HCT116 (cell line): Measurements from ENCODE around the gene MED16. TPM values are rescaled to one million over a fixed set of nuclear protein-coding genes. Genes with fewer than 3 reads are reported as not detected.

Experiments used
- ATAC-seq: fragments of 200-7000 bp; cut with Tn5 transposase; 2 replicates; pipeline ENCODE4 v1.9.1; 2020; ENCODE audit warnings: mild to moderate bottlenecking, moderate library complexity
- BruUV-seq: library from RNA; stranded (reverse); fragments of 400-500 nt; replicated peaks from 2 replicates; lab custom pipeline; 2021; lab: Mats Ljungman, UMichigan
- CTCF ChIA-PET: fragments of 300-600 bp; sonication (Branson Sonifier 250); formaldehyde crosslinking; loops from one replicate; lab custom pipeline; 2021; ENCODE audit warnings: antibody characterized with exemption; lab: Charles Lee
- POLR2A ChIA-PET: fragments of 300-600, 350-600 bp; sonication (Branson Sonifier 250); formaldehyde crosslinking; loops from one replicate; lab custom pipeline; 2021; ENCODE audit warnings: antibody characterized with exemption; lab: Charles Lee
- RAD21 ChIA-PET, 2 experiments: fragments of 300-600 bp; sonication (Branson Sonifier 250); formaldehyde crosslinking; loops; one replicate each; lab custom pipeline; 2023; ENCODE audit warnings: low total read pairs in 2 of 2; ENCODE audit not compliant: uncharacterized antibody in 2 of 2, unreplicated experiment in 2 of 2, low non-redundant PET in 1 of 2; lab: Charles Lee
- DNase-seq: peaks from one replicate; pipeline ENCODE4 v3.0.0-alpha.2; 2010; ENCODE audit warnings: low read depth, low spot score
- H2AFZ ChIP-seq: fragments of 200-600 bp; shearing (Covaris generic), sonication (generic); 2 replicates; pipeline ENCODE4 v1.6.1; 2017; ENCODE audit warnings: low read depth, mixed run types, mixed read lengths, antibody characterized with exemption, low read length; ENCODE audit not compliant: poor library complexity, severe bottlenecking
- H3K27ac ChIP-seq: 2 replicates; pipeline ENCODE4 v1.5.1; 2012; ENCODE audit warnings: low read depth, low read length
- H3K27me3 ChIP-seq: fragments of 200-600 bp; sonication (generic); 2 replicates; pipeline ENCODE4 v1.6.1; 2016; ENCODE audit warnings: mixed run types, low read length, mixed read lengths; ENCODE audit not compliant: insufficient read depth
- H3K36me3 ChIP-seq, 2 experiments: fragments of 200-500 bp in 1 of 2; fragments of 200-600 bp in 1 of 2; sonication (Bioruptor generic) in 1 of 2; sonication (generic) in 1 of 2; 2 replicates each; pipeline versions ENCODE4 v1.5.1 to v1.6.1; 2014 to 2016; ENCODE audit warnings: low read length in 2 of 2, inconsistent platforms in 1 of 2, mixed read lengths in 1 of 2, mixed run types in 1 of 2; ENCODE audit not compliant: insufficient read depth in 2 of 2, control insufficient read depth in 1 of 2
- H3K4me1 ChIP-seq, 2 experiments: fragments of 200-600 bp in 1 of 2; sonication (generic) in 1 of 2; 2 replicates each; pipeline versions ENCODE4 v1.5.1 to v1.6.1; 2012 to 2017; ENCODE audit warnings: low read length in 2 of 2, inconsistent platforms in 1 of 2, mild to moderate bottlenecking in 1 of 2, mixed read lengths in 1 of 2, mixed run types in 1 of 2, moderate library complexity in 1 of 2; ENCODE audit not compliant: insufficient read depth in 2 of 2, control insufficient read depth in 1 of 2
- H3K4me2 ChIP-seq: fragments of 200-600 bp; sonication (generic); 2 replicates; pipeline ENCODE4 v1.6.1; 2017; ENCODE audit warnings: mixed run types, low read length, mixed read lengths
- H3K4me3 ChIP-seq, 2 experiments: fragments of 200-600 bp in 1 of 2; sonication (generic) in 1 of 2; replicated peaks in 1 of 2; 2 replicates each; pipeline ENCODE4 v1.5.1; 2011 to 2016; ENCODE audit warnings: low read length in 2 of 2, control low read depth in 1 of 2, low read depth in 1 of 2, mild to moderate bottlenecking in 1 of 2, mixed read lengths in 1 of 2, mixed run types in 1 of 2
- H3K79me2 ChIP-seq: fragments of 200-600 bp; sonication (generic); 2 replicates; pipeline ENCODE4 v1.6.1; 2017; ENCODE audit warnings: mild to moderate bottlenecking, mixed run types, low read length, moderate library complexity, mixed read lengths; ENCODE audit not compliant: insufficient read depth
- H3K9ac ChIP-seq: fragments of 200-600 bp; sonication (generic); 2 replicates; pipeline ENCODE4 v1.6.1; 2016; ENCODE audit warnings: low read length, mixed read lengths
- H3K9me2 ChIP-seq: fragments of 200-600 bp; sonication (generic), shearing (Covaris generic); 2 replicates; pipeline ENCODE4 v1.6.1; 2017; ENCODE audit warnings: mixed run types, mild to moderate bottlenecking, moderate library complexity; ENCODE audit not compliant: insufficient read depth
- H3K9me3 ChIP-seq, 2 experiments: fragments of 200-500 bp in 1 of 2; fragments of 200-600 bp in 1 of 2; sonication (Bioruptor generic) in 1 of 2; sonication (generic) in 1 of 2; 2 replicates each; pipeline ENCODE4 v1.6.1; 2014 to 2017; ENCODE audit warnings: low read length in 2 of 2, mixed read lengths in 2 of 2, inconsistent platforms in 1 of 2, low read depth in 1 of 2, mild to moderate bottlenecking in 1 of 2, mixed run types in 1 of 2, moderate library complexity in 1 of 2; ENCODE audit not compliant: control insufficient read depth in 1 of 2, insufficient read depth in 1 of 2
- H4K20me1 ChIP-seq: fragments of 200-600 bp; sonication (generic), shearing (Covaris generic); 2 replicates; pipeline ENCODE4 v1.6.1; 2017; ENCODE audit warnings: mixed run types, mild to moderate bottlenecking, moderate library complexity; ENCODE audit not compliant: insufficient read depth
- CBX3 ChIP-seq: IDR thresholded peaks from 2 replicates; pipeline ENCODE4 v1.6.1; 2012; ENCODE audit warnings: low read depth
- JUND ChIP-seq: IDR thresholded peaks from 2 replicates; pipeline ENCODE4 v1.6.1; 2012
- POLR2A ChIP-seq: IDR thresholded peaks from 2 replicates; pipeline ENCODE4 v1.7.0; 2011; ENCODE audit warnings: borderline replicate concordance; ENCODE audit not compliant: insufficient read depth, insufficient read length; ENCODE audit errors: extremely low read depth
- POLR2AphosphoS5 ChIP-seq: IDR thresholded peaks from 2 replicates; pipeline ENCODE4 v1.6.1; 2011; ENCODE audit warnings: mild to moderate bottlenecking, low read depth, low read length, moderate library complexity
- RAD21 ChIP-seq: IDR thresholded peaks from 2 replicates; pipeline ENCODE4 v1.6.1; 2012; ENCODE audit warnings: low read depth, mild to moderate bottlenecking
- SIN3A ChIP-seq: IDR thresholded peaks from 2 replicates; pipeline ENCODE4 v1.6.1; 2012; ENCODE audit warnings: low read depth
- ZBTB33 ChIP-seq: IDR thresholded peaks from 2 replicates; pipeline ENCODE4 v1.6.1; 2011; ENCODE audit warnings: mild to moderate bottlenecking, low read length, moderate library complexity; ENCODE audit not compliant: insufficient replicate concordance; ENCODE audit errors: extremely low read depth
- intact Hi-C: fragments of 100-400 bp; cut with micrococcal nuclease; formaldehyde crosslinking; loops from 2 replicates; pipeline ENCODE4 v1.10.0; 2022
- total RNA-seq: library from RNA; stranded (reverse); gene quantifications from one replicate; pipeline ENCODE4 v1.2.1, GENCODE V29; 2021; ENCODE audit not compliant: unreplicated experiment
- TF ChIP-seq, protein P1 (sequence below): IDR thresholded peaks from 2 replicates; pipeline ENCODE4 v1.6.1; 2012
- TF ChIP-seq, protein P2 (sequence below), 3 experiments: fragments of 200-600 bp in 1 of 3; sonication (generic) in 1 of 3; IDR thresholded peaks in 2 of 3; conservative IDR thresholded peaks in 1 of 3; 2 replicates each; pipeline ENCODE4 v1.5.1; 2012 to 2017; ENCODE audit warnings: low read depth in 2 of 3, low read length in 2 of 3, antibody characterized with exemption in 1 of 3, borderline replicate concordance in 1 of 3, control low read depth in 1 of 3, mild to moderate bottlenecking in 1 of 3, mixed read lengths in 1 of 3, mixed run types in 1 of 3, moderate library complexity in 1 of 3; ENCODE audit not compliant: insufficient read depth in 1 of 3

MED16 gene
- total RNA-seq, 1 experiment from 2014 or later = 73.6 TPM

DNA sequence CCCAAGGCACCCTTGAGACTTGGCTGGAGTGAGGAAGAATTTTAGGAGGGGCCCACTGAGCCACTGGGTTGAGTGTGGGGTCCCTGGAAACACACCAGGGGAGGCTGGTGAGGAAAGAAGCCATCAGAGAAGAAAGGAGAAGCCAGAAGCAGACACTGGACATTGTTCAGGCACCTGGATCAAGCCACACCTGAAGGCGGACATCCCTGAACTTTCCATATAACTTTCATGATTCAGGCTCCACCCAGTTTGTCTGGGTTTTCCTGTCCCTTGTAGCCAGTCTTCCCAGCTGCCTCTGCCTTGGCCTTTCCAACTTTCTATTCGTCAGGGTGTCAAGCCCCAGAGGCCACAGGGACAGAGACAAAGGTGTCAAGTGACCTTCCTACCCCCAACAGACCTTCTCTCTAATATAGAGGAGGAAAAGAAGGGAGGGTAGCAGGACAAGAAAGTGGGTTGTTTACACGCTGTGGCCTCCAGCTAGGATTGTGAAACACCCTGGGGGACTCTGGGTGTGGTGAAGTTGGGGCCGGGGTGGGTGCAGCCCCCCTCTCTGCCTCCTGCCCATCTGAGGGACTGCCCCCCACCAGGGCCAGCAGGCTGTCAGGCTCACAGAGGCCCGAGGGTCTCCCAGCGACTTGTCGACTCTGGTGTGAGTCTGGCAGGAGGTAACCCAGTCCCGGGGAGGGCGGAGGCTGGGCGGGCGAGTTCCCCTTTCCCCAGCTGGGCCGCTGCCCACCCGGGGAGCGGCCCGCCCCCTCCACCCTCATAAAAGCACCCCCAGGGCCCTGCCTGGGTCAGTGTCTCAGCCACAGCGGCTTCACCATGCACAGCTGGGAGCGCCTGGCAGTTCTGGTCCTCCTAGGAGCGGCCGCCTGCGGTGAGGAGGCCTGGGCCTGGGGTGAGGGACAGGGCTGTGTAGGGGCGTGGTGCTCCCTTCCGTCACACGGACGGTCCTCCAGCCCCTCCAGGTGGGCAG is 33.8 kb downstream of the MED16 start, which contains the start of gene CFD:
TSS of gene CFD (plus strand) at position 797 of the 976 bp plus-strand sequence. CDS start at position 823, 26 bp downstream.
- no peaks in the 10 kb centered on the region; a peak in 1 of 4 replicates for H3K36me3 ChIP-seq
- DNase-seq (no peak), ATAC-seq (no peak)
- intact Hi-C loops = no loop called here
- CTCF ChIA-PET = interaction anchor here (1.1 kb wide), 1 partner anchor 88 kb away, joined by 3 read pairs; no protein-coding TSS in a partner anchor
- no peaks in the 10 kb centered on the region for H3K9me2 ChIP-seq
- no peaks in the 10 kb centered on the region for H3K27me3 ChIP-seq
- peaks cover 14 to 32% of the 10 kb centered on the region in 2 experiments for H3K4me1 ChIP-seq
- RAD21 ChIA-PET = interaction anchor here in 1 of 2 experiments (0.7 kb wide), 1 partner anchor 9 kb away, joined by 3 read pairs; no protein-coding TSS in a partner anchor
- peak within 1 kb of the TSS; percentile 26 for H2AFZ ChIP-seq
- H3K9me3 ChIP-seq = no peaks in the 10 kb centered on the region
- no peaks in the 10 kb centered on the region for H4K20me1 ChIP-seq
- peak within 1 kb of the TSS; percentile 88 for H3K4me2 ChIP-seq
- H3K9ac ChIP-seq = peak within 1 kb of the TSS; percentile 83
- H3K79me2 ChIP-seq = no peaks in the 10 kb centered on the region
- H3K4me3 ChIP-seq = peak within 1 kb of the TSS; percentile 71 to 78
- TF ChIP-seq POLR2A = no peak
- no peak for TF ChIP-seq CBX3
- 0 out of 2 replicates have a peak, but pooled peaks have one; percentile 19 for TF ChIP-seq POLR2AphosphoS5
- TF ChIP-seq SIN3A = no peak
- TF ChIP-seq JUND = no peak
- TF ChIP-seq, protein P1, sequence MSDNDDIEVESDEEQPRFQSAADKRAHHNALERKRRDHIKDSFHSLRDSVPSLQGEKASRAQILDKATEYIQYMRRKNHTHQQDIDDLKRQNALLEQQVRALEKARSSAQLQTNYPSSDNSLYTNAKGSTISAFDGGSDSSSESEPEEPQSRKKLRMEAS = no peak
- no peak for TF ChIP-seq RAD21
- TF ChIP-seq, protein P2, sequence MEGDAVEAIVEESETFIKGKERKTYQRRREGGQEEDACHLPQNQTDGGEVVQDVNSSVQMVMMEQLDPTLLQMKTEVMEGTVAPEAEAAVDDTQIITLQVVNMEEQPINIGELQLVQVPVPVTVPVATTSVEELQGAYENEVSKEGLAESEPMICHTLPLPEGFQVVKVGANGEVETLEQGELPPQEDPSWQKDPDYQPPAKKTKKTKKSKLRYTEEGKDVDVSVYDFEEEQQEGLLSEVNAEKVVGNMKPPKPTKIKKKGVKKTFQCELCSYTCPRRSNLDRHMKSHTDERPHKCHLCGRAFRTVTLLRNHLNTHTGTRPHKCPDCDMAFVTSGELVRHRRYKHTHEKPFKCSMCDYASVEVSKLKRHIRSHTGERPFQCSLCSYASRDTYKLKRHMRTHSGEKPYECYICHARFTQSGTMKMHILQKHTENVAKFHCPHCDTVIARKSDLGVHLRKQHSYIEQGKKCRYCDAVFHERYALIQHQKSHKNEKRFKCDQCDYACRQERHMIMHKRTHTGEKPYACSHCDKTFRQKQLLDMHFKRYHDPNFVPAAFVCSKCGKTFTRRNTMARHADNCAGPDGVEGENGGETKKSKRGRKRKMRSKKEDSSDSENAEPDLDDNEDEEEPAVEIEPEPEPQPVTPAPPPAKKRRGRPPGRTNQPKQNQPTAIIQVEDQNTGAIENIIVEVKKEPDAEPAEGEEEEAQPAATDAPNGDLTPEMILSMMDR (IDR thresholded peaks at IDR 0.05 in 2 of 3, conservative IDR thresholded peaks at IDR 0.05 in 1 of 3; ENCODE audit: borderline replicate concordance in 1 of 3, insufficient read depth in 1 of 3, low read depth in 2 of 3, low read length in 2 of 3) = no peak
- no peak for TF ChIP-seq ZBTB33
- POLR2A ChIA-PET = interaction anchor here (1.4 kb wide), 1 partner anchor 9 kb away, joined by 4 read pairs; no protein-coding TSS in a partner anchor
- BruUV-seq = no TSS peak
- peak within 1 kb of the TSS; percentile 96 for H3K27ac ChIP-seq
